ENCODE measurements around the gene CDKN2B-AS1.

DNA sequence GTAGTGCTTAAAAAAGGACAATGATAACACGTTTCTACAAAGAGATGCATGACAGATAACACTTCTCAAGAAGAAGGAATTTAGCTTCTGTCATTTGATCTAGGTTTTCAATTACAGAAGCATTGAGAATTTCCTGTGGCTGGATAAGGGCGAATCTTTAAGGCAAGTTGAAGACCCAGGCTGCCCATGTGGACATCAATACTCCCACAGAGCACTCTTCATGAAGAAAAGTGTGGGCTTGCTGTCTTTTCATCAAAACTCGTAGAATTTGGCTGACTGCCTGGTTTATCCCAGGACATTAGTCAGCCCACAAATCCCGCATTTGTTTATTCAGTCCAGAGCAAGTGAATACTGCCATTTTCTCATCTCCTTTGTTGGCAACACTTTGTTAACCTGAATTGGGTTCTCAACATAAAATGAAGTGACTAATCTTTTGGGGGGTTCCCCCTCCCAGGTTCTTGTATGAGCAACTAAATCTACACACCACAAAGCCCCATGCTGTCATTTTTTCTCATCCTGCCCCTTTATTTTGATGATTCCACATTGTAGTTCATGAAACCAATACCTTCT is 57.9 kb downstream of the CDKN2B-AS1 start:
- no peak for TF ChIP-seq SP1 (CRISPR knock-in tag; conservative IDR thresholded peaks at IDR 0.05)
- no peak for TF ChIP-seq RELA (CRISPR knock-in tag; IDR thresholded peaks at IDR 0.05; ENCODE audit: borderline replicate concordance)
- TF ChIP-seq, protein P1, sequence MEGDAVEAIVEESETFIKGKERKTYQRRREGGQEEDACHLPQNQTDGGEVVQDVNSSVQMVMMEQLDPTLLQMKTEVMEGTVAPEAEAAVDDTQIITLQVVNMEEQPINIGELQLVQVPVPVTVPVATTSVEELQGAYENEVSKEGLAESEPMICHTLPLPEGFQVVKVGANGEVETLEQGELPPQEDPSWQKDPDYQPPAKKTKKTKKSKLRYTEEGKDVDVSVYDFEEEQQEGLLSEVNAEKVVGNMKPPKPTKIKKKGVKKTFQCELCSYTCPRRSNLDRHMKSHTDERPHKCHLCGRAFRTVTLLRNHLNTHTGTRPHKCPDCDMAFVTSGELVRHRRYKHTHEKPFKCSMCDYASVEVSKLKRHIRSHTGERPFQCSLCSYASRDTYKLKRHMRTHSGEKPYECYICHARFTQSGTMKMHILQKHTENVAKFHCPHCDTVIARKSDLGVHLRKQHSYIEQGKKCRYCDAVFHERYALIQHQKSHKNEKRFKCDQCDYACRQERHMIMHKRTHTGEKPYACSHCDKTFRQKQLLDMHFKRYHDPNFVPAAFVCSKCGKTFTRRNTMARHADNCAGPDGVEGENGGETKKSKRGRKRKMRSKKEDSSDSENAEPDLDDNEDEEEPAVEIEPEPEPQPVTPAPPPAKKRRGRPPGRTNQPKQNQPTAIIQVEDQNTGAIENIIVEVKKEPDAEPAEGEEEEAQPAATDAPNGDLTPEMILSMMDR (IDR thresholded peaks at IDR 0.05): no peak
- TF ChIP-seq GABPB1 (CRISPR knock-in tag; IDR thresholded peaks at IDR 0.05): no peak
- TF ChIP-seq FOXJ3 (CRISPR knock-in tag; IDR thresholded peaks at IDR 0.05; ENCODE audit: borderline replicate concordance): no peak
- TF ChIP-seq, protein P2, sequence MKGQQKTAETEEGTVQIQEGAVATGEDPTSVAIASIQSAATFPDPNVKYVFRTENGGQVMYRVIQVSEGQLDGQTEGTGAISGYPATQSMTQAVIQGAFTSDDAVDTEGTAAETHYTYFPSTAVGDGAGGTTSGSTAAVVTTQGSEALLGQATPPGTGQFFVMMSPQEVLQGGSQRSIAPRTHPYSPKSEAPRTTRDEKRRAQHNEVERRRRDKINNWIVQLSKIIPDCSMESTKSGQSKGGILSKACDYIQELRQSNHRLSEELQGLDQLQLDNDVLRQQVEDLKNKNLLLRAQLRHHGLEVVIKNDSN (CRISPR knock-in tag; IDR thresholded peaks at IDR 0.05): no peak
- TF ChIP-seq, protein P3, sequence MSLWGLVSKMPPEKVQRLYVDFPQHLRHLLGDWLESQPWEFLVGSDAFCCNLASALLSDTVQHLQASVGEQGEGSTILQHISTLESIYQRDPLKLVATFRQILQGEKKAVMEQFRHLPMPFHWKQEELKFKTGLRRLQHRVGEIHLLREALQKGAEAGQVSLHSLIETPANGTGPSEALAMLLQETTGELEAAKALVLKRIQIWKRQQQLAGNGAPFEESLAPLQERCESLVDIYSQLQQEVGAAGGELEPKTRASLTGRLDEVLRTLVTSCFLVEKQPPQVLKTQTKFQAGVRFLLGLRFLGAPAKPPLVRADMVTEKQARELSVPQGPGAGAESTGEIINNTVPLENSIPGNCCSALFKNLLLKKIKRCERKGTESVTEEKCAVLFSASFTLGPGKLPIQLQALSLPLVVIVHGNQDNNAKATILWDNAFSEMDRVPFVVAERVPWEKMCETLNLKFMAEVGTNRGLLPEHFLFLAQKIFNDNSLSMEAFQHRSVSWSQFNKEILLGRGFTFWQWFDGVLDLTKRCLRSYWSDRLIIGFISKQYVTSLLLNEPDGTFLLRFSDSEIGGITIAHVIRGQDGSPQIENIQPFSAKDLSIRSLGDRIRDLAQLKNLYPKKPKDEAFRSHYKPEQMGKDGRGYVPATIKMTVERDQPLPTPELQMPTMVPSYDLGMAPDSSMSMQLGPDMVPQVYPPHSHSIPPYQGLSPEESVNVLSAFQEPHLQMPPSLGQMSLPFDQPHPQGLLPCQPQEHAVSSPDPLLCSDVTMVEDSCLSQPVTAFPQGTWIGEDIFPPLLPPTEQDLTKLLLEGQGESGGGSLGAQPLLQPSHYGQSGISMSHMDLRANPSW (CRISPR knock-in tag; conservative IDR thresholded peaks at IDR 0.05; ENCODE audit: low read depth): no peak
